Measurements from ENCODE around the gene CFAP54. TPM values are rescaled to one million over a fixed set of nuclear protein-coding genes. Genes with fewer than 3 reads are reported as not detected.
A peak's percentile ranks its signal among the peaks of the same experiment; 100 is the strongest.
"Not testable (repeated sequence)": the region's sequence is repeated elsewhere in the genome, so short reads cannot be mapped to it uniquely, and the experiment has no call there.

The CFAP54 gene
- total RNA-seq, 4 donors from 2014 or later, result 1.3 to 14.2 (median 6.2) TPM

GRCh38 chr12:96493106-96493505, 3.7 kb downstream of the CFAP54 start:
- Histone ChIP-seq H3K36me3 (no peaks in the 10 kb centered on the region), H3K9me3 (no peaks in the 10 kb centered on the region), H3K27me3 (no peaks in the 10 kb centered on the region), H3K4me3 (no peak overlapping the region), H3K4me1 (no peaks in the 10 kb centered on the region), H3K27ac (no peak overlapping the region)
- TF ChIP-seq POLR2A (IDR thresholded peaks at IDR 0.05) (no peak), CTCF (IDR thresholded peaks at IDR 0.05) (no peak)
- DNase-seq, result no peak
- intact Hi-C loops (cut with DNase I; ENCODE audit: low total_unique reads), result no loop called here

GRCh38 chr12:96494154-96494553, 4.8 kb downstream of the CFAP54 start:
- H3K4me1 ChIP-seq; intact Hi-C loops (cut with DNase I; ENCODE audit: low total_unique reads); H3K9me3 ChIP-seq; H3K4me3 ChIP-seq; DNase-seq; H3K27ac ChIP-seq; H3K27me3 ChIP-seq; H3K36me3 ChIP-seq: not testable (repeated sequence)

GRCh38 chr12:96495155-96495554, 5.8 kb downstream of the CFAP54 start:
- Histone ChIP-seq H3K4me1 (no peaks in the 10 kb centered on the region), H3K4me3 (no peak overlapping the region), H3K9me3 (no peaks in the 10 kb centered on the region), H3K27ac (peak overlapping the region in 1 of 2 donors; percentile 5), H3K36me3 (no peaks in the 10 kb centered on the region), H3K27me3 (no peaks in the 10 kb centered on the region)
- TF ChIP-seq POLR2A (IDR thresholded peaks at IDR 0.05) (no peak), CTCF (IDR thresholded peaks at IDR 0.05) (no peak)
- no peak for DNase-seq
- intact Hi-C loops (cut with DNase I; ENCODE audit: low total_unique reads), result no loop called here

GRCh38 chr12:96495841-96496545, 6.6 kb downstream of the CFAP54 start:
- intact Hi-C loops (cut with DNase I; ENCODE audit: low total_unique reads), result no loop called here
- no peaks in the 10 kb centered on the region for H3K27me3 ChIP-seq
- no peak overlapping the region for H3K4me3 ChIP-seq
- TF ChIP-seq POLR2A (IDR thresholded peaks at IDR 0.05) (no peak), CTCF (IDR thresholded peaks at IDR 0.05) (no peak)
- H3K27ac ChIP-seq, result peak overlapping the region in 1 of 2 donors; percentile 30
- DNase-seq, result no peak
- no peaks in the 10 kb centered on the region for H3K9me3 ChIP-seq
- H3K36me3 ChIP-seq, result no peaks in the 10 kb centered on the region
- no peaks in the 10 kb centered on the region for H3K4me1 ChIP-seq

GRCh38 chr12:96496944-96497343, 7.6 kb downstream of the CFAP54 start:
- intact Hi-C loops (cut with DNase I; ENCODE audit: low total_unique reads), result no loop called here
- H3K4me3 ChIP-seq, result no peak overlapping the region
- H3K36me3 ChIP-seq, result no peaks in the 10 kb centered on the region
- H3K27ac ChIP-seq, result no peak overlapping the region
- no peaks in the 10 kb centered on the region for H3K9me3 ChIP-seq
- no peaks in the 10 kb centered on the region for H3K27me3 ChIP-seq
- no peaks in the 10 kb centered on the region for H3K4me1 ChIP-seq
- TF ChIP-seq POLR2A (IDR thresholded peaks at IDR 0.05) (no peak), CTCF (IDR thresholded peaks at IDR 0.05) (no peak)
- DNase-seq, result no peak

- Histone ChIP-seq H3K27me3 (no peaks in the 10 kb centered on the region), H3K4me1 (no peaks in the 10 kb centered on the region), H3K9me3 (no peaks in the 10 kb centered on the region), H3K4me3 (no peak overlapping the region), H3K27ac (no peak overlapping the region), H3K36me3 (no peaks in the 10 kb centered on the region)
- no peak for DNase-seq
- TF ChIP-seq POLR2A (IDR thresholded peaks at IDR 0.05) (no peak), CTCF (IDR thresholded peaks at IDR 0.05) (no peak)
- intact Hi-C loops (cut with DNase I; ENCODE audit: low total_unique reads), result no loop called here
Observed at GRCh38 chr12:96497855-96498254, 8.5 kb downstream of the CFAP54 start.

Data from uterus (tissue), 4 donors.